KMS-11 (cell line): ENCODE measurements around the gene AQP9.
"Not testable (repeated sequence)": the region's sequence is repeated elsewhere in the genome, so short reads cannot be mapped to it uniquely, and the experiment has no call there.

Experiments used
- H2AFZ ChIP-seq: fragments of 200-600 bp; sonication (generic); 2 replicates; pipeline ENCODE4 v1.6.1; 2016; ENCODE audit warnings: antibody characterized with exemption, mixed run types, low read depth
- H3K27ac ChIP-seq: fragments of 200-600 bp; sonication (generic); 2 replicates; pipeline ENCODE4 v1.6.1; 2016; ENCODE audit warnings: mild to moderate bottlenecking, mixed run types
- H3K27me3 ChIP-seq: fragments of 200-600 bp; sonication (generic); 2 replicates; pipeline ENCODE4 v1.6.1; 2017; ENCODE audit warnings: mild to moderate bottlenecking, low read depth, mixed run types, moderate library complexity; ENCODE audit not compliant: insufficient read depth
- H3K36me3 ChIP-seq: fragments of 200-600 bp; sonication (generic); 2 replicates; pipeline ENCODE4 v1.6.1; 2017; ENCODE audit warnings: mild to moderate bottlenecking, mixed run types; ENCODE audit not compliant: insufficient read depth
- H3K4me1 ChIP-seq: fragments of 200-600 bp; sonication (generic); 2 replicates; pipeline ENCODE4 v1.6.1; 2016; ENCODE audit warnings: mild to moderate bottlenecking, low read depth, mixed run types; ENCODE audit not compliant: poor library complexity, severe bottlenecking
- H3K4me2 ChIP-seq: fragments of 200-600 bp; sonication (generic); 2 replicates; pipeline ENCODE4 v1.7.0; 2016; ENCODE audit warnings: mild to moderate bottlenecking, mixed run types
- H3K4me3 ChIP-seq: fragments of 200-600 bp; sonication (generic); IDR thresholded peaks from 2 replicates; pipeline ENCODE4 v1.6.1; 2017; ENCODE audit warnings: low read depth, low read length, mixed read lengths; ENCODE audit not compliant: insufficient read depth
- H3K79me2 ChIP-seq: fragments of 200-600 bp; sonication (generic); 2 replicates; pipeline ENCODE4 v1.6.1; 2016; ENCODE audit warnings: low read depth, mixed run types; ENCODE audit not compliant: insufficient read depth
- H3K9ac ChIP-seq: fragments of 200-600 bp; sonication (generic); 2 replicates; pipeline ENCODE4 v1.6.1; 2016; ENCODE audit warnings: mild to moderate bottlenecking, mixed run types
- H4K20me1 ChIP-seq: fragments of 200-600 bp; sonication (generic); 2 replicates; pipeline ENCODE4 v1.6.1; 2016; ENCODE audit warnings: mild to moderate bottlenecking, mixed run types; ENCODE audit not compliant: insufficient read depth
- CTCF ChIP-seq: fragments of 200-600 bp; sonication (generic); conservative IDR thresholded peaks from 2 replicates; pipeline ENCODE4 v1.6.1; 2017; ENCODE audit warnings: low read depth, mild to moderate bottlenecking, antibody characterized with exemption, low read length, moderate library complexity, mixed read lengths

AQP9 gene

GRCh38 chr15:58201516-58201915, 63.3 kb downstream of the AQP9 start:
- H4K20me1 ChIP-seq: no peaks in the 10 kb centered on the region
- no peaks in the 10 kb centered on the region for H3K4me1 ChIP-seq
- TF ChIP-seq CTCF: no peak
- H3K36me3 ChIP-seq: no peaks in the 10 kb centered on the region
- no peak overlapping the region for H3K27ac ChIP-seq
- no peaks in the 10 kb centered on the region for H3K27me3 ChIP-seq
- no peak overlapping the region for H3K9ac ChIP-seq
- no peaks in the 10 kb centered on the region for H3K79me2 ChIP-seq
- no peak overlapping the region for H3K4me2 ChIP-seq
- no peak overlapping the region for H2AFZ ChIP-seq
- H3K4me3 ChIP-seq: no peak overlapping the region

- no peak for TF ChIP-seq CTCF
- Histone ChIP-seq H3K9ac (no peak overlapping the region), H3K36me3 (no peaks in the 10 kb centered on the region), H4K20me1 (no peaks in the 10 kb centered on the region), H3K27me3 (no peaks in the 10 kb centered on the region), H3K4me3 (no peak overlapping the region), H2AFZ (no peak overlapping the region), H3K4me1 (no peaks in the 10 kb centered on the region), H3K79me2 (no peaks in the 10 kb centered on the region), H3K27ac (no peak overlapping the region), H3K4me2 (no peak overlapping the region)
Measured at GRCh38 chr15:58203537-58203936, 65.4 kb downstream of the AQP9 start.

GRCh38 chr15:58206151-58206550, 68.0 kb downstream of the AQP9 start:
- H3K79me2 ChIP-seq: no peaks in the 10 kb centered on the region
- no peaks in the 10 kb centered on the region for H3K27me3 ChIP-seq
- H3K4me2 ChIP-seq: no peak overlapping the region
- no peaks in the 10 kb centered on the region for H3K4me1 ChIP-seq
- no peak for TF ChIP-seq CTCF
- H3K36me3 ChIP-seq: no peaks in the 10 kb centered on the region
- H3K4me3 ChIP-seq: no peak overlapping the region
- H3K9ac ChIP-seq: no peak overlapping the region
- H4K20me1 ChIP-seq: no peaks in the 10 kb centered on the region
- H2AFZ ChIP-seq: no peak overlapping the region
- H3K27ac ChIP-seq: no peak overlapping the region

- not testable (repeated sequence) for H3K27ac ChIP-seq, H3K4me2 ChIP-seq, H3K79me2 ChIP-seq, H2AFZ ChIP-seq, H3K27me3 ChIP-seq, H3K36me3 ChIP-seq, H4K20me1 ChIP-seq, H3K4me1 ChIP-seq, H3K4me3 ChIP-seq, H3K9ac ChIP-seq
Measured at GRCh38 chr15:58208217-58208616, 70.0 kb downstream of the AQP9 start.

GRCh38 chr15:58209007-58209481, 70.9 kb downstream of the AQP9 start:
- H3K27me3 ChIP-seq, H3K36me3 ChIP-seq, H3K4me3 ChIP-seq, H3K9ac ChIP-seq, H4K20me1 ChIP-seq, H3K4me1 ChIP-seq, H2AFZ ChIP-seq, H3K4me2 ChIP-seq, H3K79me2 ChIP-seq, H3K27ac ChIP-seq: not testable (repeated sequence)

GRCh38 chr15:58210031-58210430, 71.8 kb downstream of the AQP9 start:
- not testable (repeated sequence) for H3K4me2 ChIP-seq, H3K4me1 ChIP-seq, H4K20me1 ChIP-seq, H3K79me2 ChIP-seq, H2AFZ ChIP-seq, H3K27ac ChIP-seq, H3K9ac ChIP-seq, H3K36me3 ChIP-seq, H3K4me3 ChIP-seq, H3K27me3 ChIP-seq
